Inflammatory macrophage (primary cell): ENCODE measurements around the gene WASHC4.

Experiments
- DNase-seq, 2 donors: peaks; one replicate each; pipeline ENCODE4 v3.0.0-alpha.2; 2020 to 2022
- total RNA-seq, 18 experiments: gene quantifications; one replicate each; lab custom pipeline; 2026; ENCODE audit warnings: mixed read lengths in 6 of 18, inconsistent platforms in 2 of 18; lab: John Stamatoyannopoulos, UW

WASHC4 gene
- 226 to 491 (median 393) reads per million in 18 experiments for total RNA-seq

GRCh38 chr12:105107494-105108371 lies at the start of gene WASHC4:
Gene WASHC4, plus strand, starts transcription at chr12:105107731. Its CDS starts 70 bp downstream, at chr12:105107801.
- DNase-seq = peak; percentile 94 to 96

GRCh38 chr12:105060715-105061378 lies 46.7 kb upstream of the WASHC4 start:
- no peak for DNase-seq

GRCh38 chr12:105064564-105065178 lies 42.9 kb upstream of the WASHC4 start:
- DNase-seq = no peak

- no peak for DNase-seq
These were observed 40.0 kb upstream of the WASHC4 start for GRCh38 chr12:105067511-105068031.

GRCh38 chr12:105069936-105070702 lies 37.4 kb upstream of the WASHC4 start:
- no peak for DNase-seq

GRCh38 chr12:105071981-105072380 lies 35.5 kb upstream of the WASHC4 start:
- DNase-seq = no peak

GRCh38 chr12:105072888-105073488 lies 34.5 kb upstream of the WASHC4 start:
- DNase-seq = no peak

GRCh38 chr12:105076098-105076497 lies 31.4 kb upstream of the WASHC4 start:
- DNase-seq = no peak

- DNase-seq = no peak
These were observed 30.6 kb upstream of the WASHC4 start for GRCh38 chr12:105076913-105077312.

GRCh38 chr12:105077435-105077834 lies 30.1 kb upstream of the WASHC4 start:
- DNase-seq = no peak

GRCh38 chr12:105078712-105079570 lies 28.6 kb upstream of the WASHC4 start:
- no peak for DNase-seq

- DNase-seq = no peak
These were observed 24.5 kb upstream of the WASHC4 start for GRCh38 chr12:105083031-105083430.

- DNase-seq = peak; percentile 68 to 74
These were observed 23.9 kb upstream of the WASHC4 start for GRCh38 chr12:105083551-105084105.

- DNase-seq = peak; percentile 81 to 89
These were observed 23.0 kb upstream of the WASHC4 start, which contains the start of gene ALDH1L2 for GRCh38 chr12:105084251-105085250. Gene ALDH1L2, minus strand, starts transcription at chr12:105084458. Its CDS starts 22 bp downstream, at chr12:105084436.

- no peak for DNase-seq
These were observed 22.0 kb upstream of the WASHC4 start for GRCh38 chr12:105085501-105085900.

- DNase-seq = no peak
These were observed 17.7 kb upstream of the WASHC4 start for GRCh38 chr12:105089817-105090216.

GRCh38 chr12:105090361-105090760 lies 17.2 kb upstream of the WASHC4 start:
- no peak for DNase-seq

- DNase-seq = no peak
These were observed 15.9 kb upstream of the WASHC4 start for GRCh38 chr12:105091476-105092206.
